Suprapubic skin (tissue), 4 donors: ENCODE results near the gene ABI3BP. TPM values are rescaled to one million over a fixed set of nuclear protein-coding genes. Genes with fewer than 3 reads are reported as not detected.

Experiments used
- DNase-seq, 2 donors: peaks; one replicate each; pipeline ENCODE4 v3.0.0-alpha.2; 2019; ENCODE audit warnings: low spot score in 2 of 2
- H3K27ac ChIP-seq: fragments of 200-600 bp; sonication (generic); one replicate; pipeline ENCODE4 v1.5.1; 2019
- H3K27me3 ChIP-seq: fragments of 200-600 bp; sonication (generic); one replicate; pipeline ENCODE4 v1.5.1; 2019
- H3K36me3 ChIP-seq: fragments of 200-600 bp; sonication (generic); one replicate; pipeline ENCODE4 v1.5.1; 2019
- H3K4me1 ChIP-seq: fragments of 200-600 bp; sonication (generic); one replicate; pipeline ENCODE4 v1.5.1; 2019
- H3K4me3 ChIP-seq: fragments of 200-600 bp; sonication (generic); one replicate; pipeline ENCODE4 v1.5.1; 2019; ENCODE audit warnings: mild to moderate bottlenecking
- H3K9me3 ChIP-seq: fragments of 200-600 bp; sonication (generic); one replicate; pipeline ENCODE4 v1.5.1; 2019
- CTCF ChIP-seq, 2 donors: fragments of 200-600 bp in 1 of 2; fragments of 450-650 bp in 1 of 2; sonication (generic) in 1 of 2; IDR thresholded peaks; one replicate each; pipeline ENCODE4 v1.5.1; 2016 to 2019; ENCODE audit warnings: antibody characterized with exemption in 2 of 2, mild to moderate bottlenecking in 1 of 2, moderate library complexity in 1 of 2
- EP300 ChIP-seq: sonication (generic); formaldehyde crosslinking; IDR thresholded peaks from one replicate; pipeline ENCODE4 v1.6.1; 2017; ENCODE audit warnings: antibody characterized with exemption
- POLR2A ChIP-seq, 2 donors: fragments of 450-650 bp; IDR thresholded peaks; one replicate each; pipeline ENCODE4 v1.6.1; 2017; ENCODE audit warnings: antibody characterized with exemption in 2 of 2, mild to moderate bottlenecking in 2 of 2, moderate library complexity in 2 of 2
- POLR2AphosphoS5 ChIP-seq, 3 donors: sonication (generic); formaldehyde crosslinking; IDR thresholded peaks; one replicate each; pipeline ENCODE4 v1.6.1; 2017; ENCODE audit warnings: antibody characterized with exemption in 3 of 3
- WGBS: methylation state at CpG from one replicate; pipeline ENCODE4 v1.1.5; 2018; 5-methylcytosine and 5-hydroxymethylcytosine counted together
- total RNA-seq, 4 donors: library from RNA; depleted of rRNA; stranded (reverse); fragments of >200 nt; gene quantifications; one replicate each; pipeline ENCODE4 v1.1.0, GENCODE V29; 2016

The ABI3BP gene
- total RNA-seq, 4 donors from 2014 or later, result 20.6 to 54.4 (median 38.4) TPM

- no peak for DNase-seq
- Histone ChIP-seq H3K36me3 (no peaks in the 10 kb centered on the region), H3K4me3 (no peak overlapping the region), H3K9me3 (no peaks in the 10 kb centered on the region), H3K27ac (no peak overlapping the region), H3K4me1 (no peaks in the 10 kb centered on the region), H3K27me3 (no peaks in the 10 kb centered on the region)
- no peak for TF ChIP-seq EP300
- TF ChIP-seq POLR2A (IDR thresholded peaks at IDR 0.05), result no peak
- TF ChIP-seq POLR2AphosphoS5 (IDR thresholded peaks at IDR 0.05), result no peak
- 96% methylated on average over 2 of the region's 2 CpGs for WGBS
Measured at GRCh38 chr3:100999160-100999559, 5.9 kb upstream of the ABI3BP start.

GRCh38 chr3:100994809-100995208 is 1.6 kb upstream of the ABI3BP start:
- H3K36me3 ChIP-seq, result no peaks in the 10 kb centered on the region
- no peaks in the 10 kb centered on the region for H3K27me3 ChIP-seq
- 57% methylated on average over 2 of the region's 2 CpGs for WGBS
- TF ChIP-seq CTCF (IDR thresholded peaks at IDR 0.05) (no peak), POLR2A (IDR thresholded peaks at IDR 0.05) (no peak), POLR2AphosphoS5 (IDR thresholded peaks at IDR 0.05) (no peak), EP300 (no peak)
- H3K4me3 ChIP-seq, result no peak overlapping the region
- H3K27ac ChIP-seq, result no peak overlapping the region
- H3K4me1 ChIP-seq, result peaks cover 13% of the 10 kb centered on the region
- DNase-seq, result no peak
- H3K9me3 ChIP-seq, result no peaks in the 10 kb centered on the region

DNA sequence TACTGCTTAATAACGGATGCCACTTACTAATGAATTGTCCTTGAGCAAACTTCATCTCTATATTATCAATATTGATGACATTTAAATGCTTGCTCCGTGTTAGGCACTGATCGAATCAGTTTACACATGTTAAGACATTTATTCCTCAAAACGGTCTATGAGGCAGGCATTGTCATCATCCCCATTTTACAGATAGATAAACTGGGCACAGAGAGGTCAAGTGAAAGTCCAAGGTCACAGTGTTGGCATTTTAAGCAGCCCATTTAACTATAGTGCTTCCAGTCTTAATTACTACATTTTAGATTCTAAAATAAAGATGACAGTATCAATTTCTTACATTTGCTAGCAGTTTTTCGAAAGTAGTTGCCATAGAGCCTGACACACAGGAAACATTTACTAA is 966 bp upstream of the ABI3BP start:
- Histone ChIP-seq H3K27ac (no peak overlapping the region), H3K4me1 (peaks cover 13% of the 10 kb centered on the region), H3K27me3 (no peaks in the 10 kb centered on the region), H3K36me3 (no peaks in the 10 kb centered on the region), H3K9me3 (no peaks in the 10 kb centered on the region), H3K4me3 (no peak overlapping the region)
- WGBS, result 68% methylated on average over 5 of the region's 5 CpGs
- TF ChIP-seq CTCF (IDR thresholded peaks at IDR 0.05) (no peak), POLR2AphosphoS5 (IDR thresholded peaks at IDR 0.05) (no peak), POLR2A (IDR thresholded peaks at IDR 0.05) (no peak), EP300 (no peak)
- DNase-seq, result no peak

DNA sequence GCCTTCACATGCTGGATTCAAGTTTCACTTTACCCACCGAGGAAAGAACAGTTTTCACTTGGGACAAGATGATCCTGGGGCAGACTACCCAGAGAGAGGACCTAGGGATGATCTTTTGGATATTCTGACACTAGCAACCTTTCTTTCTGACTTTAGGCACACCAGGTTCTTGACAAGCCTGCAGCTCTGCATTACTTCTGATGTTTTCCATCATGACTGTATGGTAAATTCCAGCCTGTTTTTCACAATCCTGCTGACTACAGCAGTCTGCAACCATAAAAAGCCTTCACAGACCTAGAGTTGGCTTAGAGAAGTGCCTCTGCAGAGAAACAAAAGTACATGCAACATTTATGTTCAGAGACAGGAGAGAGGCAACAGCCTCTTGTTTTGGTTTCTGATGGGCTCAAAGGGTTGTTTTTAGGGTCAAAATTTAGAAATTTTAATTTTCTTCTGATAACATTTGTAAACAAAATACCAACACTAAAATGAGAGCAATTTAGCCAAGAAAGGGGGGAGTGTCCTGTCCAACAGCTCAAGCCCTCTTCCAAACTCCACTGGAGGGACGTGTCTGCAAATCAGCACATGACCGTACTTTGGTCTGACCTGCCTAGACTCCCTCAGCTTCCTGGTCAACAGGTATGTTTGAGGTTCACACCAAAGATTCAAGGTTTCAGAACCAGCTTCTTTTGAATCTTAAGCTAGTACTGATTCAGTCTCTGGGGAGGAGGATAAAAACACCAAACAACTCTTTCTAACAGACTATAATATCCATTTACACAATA is 799 bp downstream of the ABI3BP start:
- Histone ChIP-seq H3K36me3 (no peaks in the 10 kb centered on the region), H3K4me1 (peaks cover 18% of the 10 kb centered on the region), H3K27ac (peak overlapping the region; percentile 64), H3K27me3 (no peaks in the 10 kb centered on the region), H3K9me3 (no peaks in the 10 kb centered on the region), H3K4me3 (peak overlapping the region; percentile 43)
- no peak for DNase-seq
- TF ChIP-seq CTCF (IDR thresholded peaks at IDR 0.05) (no peak), POLR2AphosphoS5 (IDR thresholded peaks at IDR 0.05) (no peak), POLR2A (IDR thresholded peaks at IDR 0.05) (no peak), EP300 (no peak)
- 20% methylated on average over 3 of the region's 3 CpGs for WGBS

GRCh38 chr3:100988080-100988479 is 5.1 kb downstream of the ABI3BP start:
- no peaks in the 10 kb centered on the region for H3K27me3 ChIP-seq
- WGBS, result 36% methylated on average over 1 of the region's 1 CpG
- TF ChIP-seq EP300, result no peak
- no peak for TF ChIP-seq CTCF (IDR thresholded peaks at IDR 0.05)
- no peak for TF ChIP-seq POLR2AphosphoS5 (IDR thresholded peaks at IDR 0.05)
- TF ChIP-seq POLR2A (IDR thresholded peaks at IDR 0.05), result no peak
- peaks cover 12% of the 10 kb centered on the region for H3K4me1 ChIP-seq
- no peaks in the 10 kb centered on the region for H3K36me3 ChIP-seq
- H3K27ac ChIP-seq, result no peak overlapping the region
- H3K9me3 ChIP-seq, result no peaks in the 10 kb centered on the region
- DNase-seq, result no peak
- H3K4me3 ChIP-seq, result no peak overlapping the region
